GM21390 (cell line): ENCODE data around the gene CRYBG2.
A peak's percentile ranks its signal among the peaks of the same experiment; 100 is the strongest.
"Not testable (repeated sequence)": the region's sequence is repeated elsewhere in the genome, so short reads cannot be mapped to it uniquely, and the experiment has no call there.

ENCODE experiments used
- ATAC-seq: cut with Tn5 transposase; IDR thresholded peaks from one replicate; pipeline ENCODE4 v1.9.1; 2021; ENCODE audit not compliant: unreplicated experiment

Gene CRYBG2

DNA sequence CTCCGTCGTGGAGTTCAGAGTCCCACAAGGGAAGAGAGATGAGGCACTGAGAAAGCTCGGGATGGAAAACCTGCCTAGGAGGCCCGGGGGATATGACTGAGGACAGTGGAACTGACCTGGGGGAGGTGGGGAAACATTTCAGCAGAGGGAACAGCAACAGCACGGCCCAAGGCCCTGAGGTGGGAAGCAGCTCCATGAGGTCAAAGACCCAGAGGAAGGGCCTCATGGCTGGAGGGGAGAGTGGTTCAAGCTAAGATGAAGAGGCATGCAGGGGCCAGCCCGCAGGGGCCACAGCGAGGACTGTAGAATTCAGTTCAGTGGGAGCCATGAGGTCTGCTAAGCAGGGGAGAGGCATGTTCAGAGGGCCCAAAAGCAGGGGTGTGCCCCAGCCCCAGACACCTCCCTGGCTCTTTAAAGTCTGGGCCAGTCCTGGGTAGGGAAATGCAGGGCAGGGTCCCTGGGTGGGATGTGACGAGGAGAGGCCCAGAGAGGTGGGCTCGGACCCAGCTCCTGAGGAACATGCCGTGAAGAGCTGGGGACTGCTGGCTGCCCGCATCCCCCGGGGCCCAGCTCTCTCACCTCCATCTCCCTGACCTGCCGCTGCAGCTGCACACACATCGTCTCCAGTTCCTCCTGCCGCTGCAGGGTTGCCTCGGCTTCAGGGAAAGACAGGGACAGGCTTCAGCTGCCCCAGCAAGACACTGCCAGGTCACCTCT, 57.4 kb downstream of the CRYBG2 start:
- no peak for ATAC-seq

DNA sequence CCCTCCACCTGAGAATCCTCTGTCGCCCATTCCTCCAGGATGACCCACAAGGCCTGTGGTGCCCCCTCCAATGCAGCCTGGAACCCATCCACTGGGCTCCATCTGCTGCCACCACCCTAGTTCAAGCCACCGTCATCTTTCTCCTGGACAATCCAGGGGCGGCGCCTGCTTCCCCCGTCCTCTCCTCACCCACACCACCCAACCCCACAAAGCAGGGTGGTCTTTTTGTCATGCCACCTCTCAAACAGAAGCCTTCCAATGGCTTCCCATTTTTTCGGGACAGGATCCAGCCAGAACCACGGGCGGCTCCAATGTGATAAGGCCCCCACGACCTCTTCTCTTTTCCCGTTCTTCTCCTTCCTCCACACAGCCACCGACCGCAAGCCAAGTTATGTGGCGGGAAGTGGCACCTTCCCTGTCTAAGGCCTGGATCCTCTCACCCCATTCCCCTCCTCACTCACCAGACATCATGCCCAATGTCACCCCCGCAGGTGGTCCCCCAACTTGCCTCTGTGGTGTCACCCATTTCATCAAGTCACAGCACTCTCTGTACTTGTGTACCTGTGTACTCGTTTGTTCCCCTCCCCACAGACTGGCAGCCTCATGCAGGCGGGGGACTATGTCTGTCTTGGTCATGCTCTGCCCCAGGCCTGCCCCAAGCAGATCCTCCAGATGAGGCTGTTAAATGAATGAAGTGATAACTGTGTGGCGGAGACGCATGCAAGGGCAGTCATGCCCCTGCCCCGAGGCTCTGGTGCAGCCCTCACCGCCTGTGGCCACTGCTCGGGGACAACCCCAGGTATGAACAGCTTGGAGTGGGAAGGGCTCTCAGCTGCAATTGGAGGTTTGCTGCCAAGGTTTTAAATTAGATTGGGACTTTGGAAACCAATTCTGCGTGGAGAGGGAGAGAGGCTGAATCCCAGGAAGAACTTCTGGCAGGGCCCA, 58.5 kb downstream of the CRYBG2 start:
- ATAC-seq, result no peak

DNA sequence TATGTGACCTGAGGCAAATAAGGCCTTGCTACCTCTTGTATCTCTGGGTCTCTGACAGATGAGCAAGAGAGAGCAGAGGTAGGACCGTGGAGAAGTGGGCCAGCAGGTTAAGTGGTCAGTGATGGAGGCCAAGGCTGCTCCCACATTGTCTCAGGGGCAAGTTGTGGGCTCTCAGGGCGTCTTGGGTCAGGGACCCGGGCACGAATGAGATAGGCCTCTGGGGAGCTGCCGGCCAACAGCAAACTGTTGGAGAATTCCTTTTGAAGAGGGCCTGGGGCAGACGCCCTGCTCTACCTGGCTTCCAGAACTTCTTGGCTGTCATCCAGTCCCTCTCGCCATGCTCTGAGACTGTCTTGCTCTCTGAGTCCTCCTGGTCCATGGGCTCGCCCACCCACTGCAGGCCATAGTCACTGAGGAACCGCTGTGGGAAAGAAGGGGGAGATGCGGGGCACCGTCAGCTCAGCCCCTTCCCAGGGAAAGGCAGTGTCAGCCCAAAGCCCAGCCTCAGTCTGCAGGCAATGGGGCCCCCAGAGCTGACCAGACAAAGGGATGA, 59.9 kb downstream of the CRYBG2 start:
- ATAC-seq, result no peak

DNA sequence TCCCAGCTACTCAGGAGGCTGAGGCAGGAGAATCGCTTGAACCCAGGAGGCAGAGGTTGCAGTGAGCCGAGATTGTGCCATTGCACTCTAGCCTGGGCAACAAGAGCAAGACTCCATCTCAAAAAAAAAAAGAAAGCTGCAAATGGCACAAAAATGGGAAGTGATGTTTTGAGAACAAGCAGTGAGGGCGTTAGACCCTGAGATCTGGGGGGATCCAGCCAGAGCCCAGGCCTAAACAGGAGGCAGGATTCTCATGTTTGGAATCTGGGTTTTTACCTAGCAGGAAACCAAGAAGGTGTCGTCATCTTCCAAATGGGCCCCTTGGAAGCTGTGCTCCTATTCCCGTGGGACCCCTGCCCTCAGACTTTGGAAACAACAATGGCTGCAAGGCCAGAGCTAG, 61.2 kb downstream of the CRYBG2 start:
- ATAC-seq, result not testable (repeated sequence)

DNA sequence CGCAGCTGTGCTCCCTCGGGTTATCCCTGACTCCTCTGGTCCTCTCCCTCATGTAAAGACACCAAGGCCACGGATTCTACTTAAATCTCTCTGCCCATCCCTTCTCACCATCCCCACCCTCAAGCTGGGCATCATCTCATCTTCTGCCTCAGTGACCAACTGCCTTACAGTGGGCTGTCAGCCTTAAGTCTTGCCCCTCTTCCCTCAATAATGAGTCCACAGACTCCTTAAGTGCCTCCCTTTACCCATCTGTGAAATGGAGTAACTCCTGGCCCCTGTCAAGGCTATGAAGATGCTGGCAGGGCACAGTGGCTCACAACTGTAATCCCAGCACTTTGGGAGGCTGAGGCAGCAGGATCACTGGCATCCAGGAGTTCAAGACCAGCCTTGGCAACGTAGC, 62.0 kb downstream of the CRYBG2 start:
- no peak for ATAC-seq

DNA sequence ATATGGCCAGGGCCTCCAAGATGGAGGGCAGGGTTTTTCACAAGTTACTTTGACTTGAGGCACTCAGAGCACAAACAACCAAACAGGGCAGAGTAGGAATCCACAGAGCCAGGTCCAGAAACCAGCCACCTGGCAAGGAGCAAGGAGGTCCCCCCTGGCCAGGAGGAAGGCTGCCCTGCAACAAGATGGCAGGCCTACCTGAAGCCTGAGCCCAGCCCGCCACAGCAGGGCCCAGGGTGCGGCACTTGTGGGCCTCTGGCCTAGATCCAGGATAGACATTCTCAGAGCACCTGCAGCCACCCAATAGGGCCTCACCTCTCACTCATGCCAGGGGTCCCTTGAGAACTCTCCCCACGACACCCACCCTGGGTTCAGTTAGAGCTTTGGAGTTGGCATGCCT, 62.5 kb downstream of the CRYBG2 start:
- ATAC-seq, result no peak

DNA sequence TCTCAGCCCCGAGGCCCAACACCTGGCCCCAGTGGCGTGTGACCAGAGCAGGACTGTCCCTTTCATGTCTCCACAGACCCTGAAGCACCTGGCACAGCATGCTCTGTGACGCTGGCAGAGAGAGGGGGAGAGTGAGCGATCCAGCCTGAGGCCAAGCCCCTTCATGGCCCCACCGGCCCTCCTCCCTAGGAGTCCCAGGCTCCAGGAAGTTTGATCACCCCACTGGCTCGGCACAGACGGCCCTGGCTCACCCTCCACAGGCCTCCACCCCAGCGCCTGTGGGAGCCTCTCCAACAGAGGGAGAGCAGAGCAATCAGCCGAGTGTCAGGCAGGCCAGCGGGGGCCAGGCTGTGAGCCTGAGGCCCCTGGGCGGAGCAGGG, 63.1 kb downstream of the CRYBG2 start:
- ATAC-seq, result no peak

DNA sequence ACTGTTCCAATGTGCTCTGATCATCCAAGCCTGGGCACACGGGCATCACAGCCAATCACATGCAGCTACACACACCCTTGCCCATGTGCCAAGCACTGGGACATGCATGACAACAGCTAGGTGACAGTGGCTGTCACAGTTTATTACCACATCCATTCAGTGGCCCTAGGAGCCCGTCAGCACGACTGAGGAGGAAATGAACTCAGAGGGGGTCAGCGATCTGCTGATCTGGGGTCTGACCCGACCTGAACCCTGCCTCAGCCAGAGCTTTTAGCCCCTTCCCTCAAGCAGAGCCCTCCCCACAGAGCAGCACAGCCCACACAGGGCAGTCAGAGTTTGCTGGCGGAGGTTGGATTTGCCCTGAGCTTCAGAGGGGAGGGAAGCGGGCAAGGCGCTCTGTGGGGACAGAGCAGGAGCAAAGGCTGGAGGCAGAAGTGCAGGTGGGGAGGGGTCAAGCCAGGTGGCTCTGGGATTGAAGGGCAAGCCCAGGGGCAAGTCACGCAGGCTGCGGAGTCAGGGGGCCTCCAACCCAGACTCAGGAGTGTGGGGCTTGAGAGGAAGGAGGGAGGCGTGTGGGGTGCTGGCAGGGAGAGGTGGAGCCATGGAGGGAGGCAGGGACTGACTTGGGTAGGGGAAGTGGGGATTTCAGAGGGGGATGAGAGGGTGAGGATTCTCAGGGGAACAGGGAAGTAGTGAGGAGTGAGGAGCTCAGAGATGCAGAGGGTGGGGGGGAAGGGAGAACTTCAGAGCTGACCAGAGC, 63.6 kb downstream of the CRYBG2 start:
- no peak for ATAC-seq

DNA sequence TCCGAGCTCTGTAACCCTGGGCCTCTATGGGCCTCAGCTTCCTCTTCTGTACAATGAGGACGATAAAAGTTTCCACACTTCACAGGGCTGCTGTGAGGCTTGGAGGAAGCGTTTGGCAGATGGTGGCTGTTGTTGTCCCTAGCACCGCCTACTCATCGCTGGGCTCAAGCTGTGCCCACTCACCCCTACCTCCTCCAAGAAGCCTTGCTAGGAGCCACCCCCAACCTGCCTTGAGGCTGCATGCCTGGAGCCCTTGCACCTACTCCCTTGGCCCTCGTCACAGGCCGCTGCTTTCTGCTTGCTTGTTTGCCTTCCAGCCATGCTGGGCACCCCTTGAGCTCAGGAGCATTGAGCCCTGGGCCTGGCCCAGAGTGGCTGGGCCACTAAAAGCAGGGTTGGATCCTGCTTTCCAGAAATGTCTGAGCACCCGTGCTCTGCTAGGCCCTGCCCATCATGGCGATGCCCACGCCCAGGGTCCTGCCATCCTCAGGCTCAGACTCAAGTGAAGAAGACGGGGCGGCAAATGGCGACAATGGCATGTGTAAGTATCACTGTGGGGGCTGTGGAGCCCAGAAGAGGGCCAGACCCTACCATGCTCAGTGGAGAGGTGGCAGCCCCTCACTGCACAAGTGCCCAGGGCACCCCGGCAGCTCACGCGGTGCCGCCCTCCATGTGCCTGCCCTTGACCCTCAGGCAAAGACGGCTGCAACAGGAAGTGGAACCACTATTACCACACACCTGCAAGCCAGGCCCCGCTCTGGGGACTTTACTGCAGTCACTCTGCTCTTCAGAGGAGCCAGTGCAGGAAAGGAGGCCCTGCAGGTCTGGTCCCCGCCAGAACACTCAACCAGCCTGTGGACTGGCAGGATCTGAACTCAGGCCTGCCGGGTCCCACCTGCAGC, 64.5 kb downstream of the CRYBG2 start:
- no peak for ATAC-seq

DNA sequence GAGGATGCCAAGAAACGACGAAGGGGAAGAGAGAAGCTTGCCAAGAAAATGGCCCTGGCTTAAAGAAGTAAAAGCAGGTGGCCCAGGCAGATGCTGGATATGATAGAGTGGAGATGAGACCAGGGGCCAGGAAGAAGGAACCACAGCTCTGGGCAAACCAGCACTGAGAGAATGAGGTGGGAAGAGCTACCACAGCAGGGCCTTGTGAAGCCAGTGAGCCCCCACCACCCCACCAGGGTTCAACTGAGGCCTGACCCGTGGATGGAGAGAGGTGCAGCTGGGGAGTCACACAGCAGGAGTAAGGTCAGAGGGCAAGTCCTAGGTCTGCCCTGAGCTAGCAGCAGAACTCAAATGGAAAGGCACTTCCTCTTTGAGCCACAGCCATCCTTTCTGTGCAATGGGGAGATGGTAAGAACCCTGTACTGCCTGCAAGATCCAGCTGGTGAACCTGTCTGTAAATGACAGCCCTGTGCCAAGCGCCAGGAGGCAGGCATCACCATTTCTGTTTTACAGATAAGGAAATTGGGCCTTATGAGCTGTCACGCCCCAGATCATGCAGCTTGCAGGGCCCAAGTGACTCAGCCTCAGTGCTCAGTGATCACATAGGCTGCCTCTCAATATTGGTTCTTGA, 65.5 kb downstream of the CRYBG2 start:
- ATAC-seq, result no peak

DNA sequence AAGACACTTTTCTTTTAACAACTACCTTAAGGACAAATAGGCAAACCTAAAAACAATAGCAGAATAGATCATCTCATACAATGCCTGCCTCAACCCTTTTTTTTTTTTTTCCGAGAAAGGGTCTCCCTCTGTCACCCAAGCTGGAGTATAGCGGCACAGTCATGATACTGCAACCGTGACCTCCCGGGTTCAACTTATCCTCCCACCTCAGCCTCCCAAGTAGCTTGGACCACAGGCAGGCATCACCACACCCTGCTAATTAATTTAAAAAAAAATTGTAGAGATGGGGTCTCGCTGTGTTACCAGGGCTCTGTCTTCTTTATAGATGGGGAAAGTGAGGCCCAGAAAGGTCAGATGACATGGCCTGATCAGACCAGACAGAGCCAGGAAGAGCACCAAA, 66.1 kb downstream of the CRYBG2 start:
- no peak for ATAC-seq

DNA sequence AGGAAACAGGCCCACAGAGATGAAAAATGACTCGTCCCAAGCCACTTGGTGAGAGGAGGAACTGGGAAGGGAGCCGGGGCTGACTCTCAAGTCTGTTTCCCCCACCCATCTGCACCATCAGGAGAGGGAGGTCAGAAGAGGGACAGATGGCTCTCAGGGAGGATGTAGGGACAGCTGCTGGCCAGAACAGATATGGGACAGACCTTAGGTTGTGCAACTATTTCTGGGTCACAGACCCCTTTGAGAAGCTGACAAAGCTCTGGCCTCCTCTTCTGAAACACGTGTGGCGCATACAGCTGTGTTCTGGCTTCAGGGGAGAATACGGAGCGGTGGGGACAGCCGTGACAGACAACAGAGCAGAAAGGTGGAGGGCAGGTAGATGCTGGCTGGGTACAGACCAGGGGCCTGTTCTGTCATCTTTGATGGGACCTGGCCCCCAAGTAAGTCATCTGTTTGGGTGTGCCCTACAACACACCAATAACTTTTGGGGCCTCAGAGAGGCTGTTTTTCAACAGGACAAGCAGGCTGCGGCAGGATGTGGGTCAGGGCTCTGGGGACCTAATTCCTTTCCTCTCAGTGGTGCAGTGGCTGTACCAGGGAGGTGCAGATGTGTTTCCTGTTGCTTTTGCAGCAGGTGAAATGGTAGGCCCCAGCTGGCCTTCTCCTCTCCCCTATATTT, 66.8 kb downstream of the CRYBG2 start:
- peak; percentile 41 for ATAC-seq

DNA sequence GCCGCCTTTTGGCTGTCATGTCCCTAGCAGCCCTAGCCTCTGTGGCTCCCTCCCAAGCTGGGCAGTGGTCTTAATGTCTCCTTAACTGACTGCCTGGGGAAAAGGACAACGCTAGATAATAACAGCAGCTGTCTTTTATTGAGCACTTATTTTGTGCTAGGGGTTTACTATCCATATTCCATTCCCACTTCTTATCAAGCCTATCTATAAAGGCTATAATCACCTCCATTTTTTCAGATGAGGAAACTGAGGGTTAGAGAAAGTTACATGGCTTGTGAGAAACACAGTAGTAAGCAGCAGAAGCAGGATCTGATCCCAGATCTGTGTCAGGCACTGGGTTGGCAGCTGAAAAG, 67.9 kb downstream of the CRYBG2 start:
- ATAC-seq, result no peak

DNA sequence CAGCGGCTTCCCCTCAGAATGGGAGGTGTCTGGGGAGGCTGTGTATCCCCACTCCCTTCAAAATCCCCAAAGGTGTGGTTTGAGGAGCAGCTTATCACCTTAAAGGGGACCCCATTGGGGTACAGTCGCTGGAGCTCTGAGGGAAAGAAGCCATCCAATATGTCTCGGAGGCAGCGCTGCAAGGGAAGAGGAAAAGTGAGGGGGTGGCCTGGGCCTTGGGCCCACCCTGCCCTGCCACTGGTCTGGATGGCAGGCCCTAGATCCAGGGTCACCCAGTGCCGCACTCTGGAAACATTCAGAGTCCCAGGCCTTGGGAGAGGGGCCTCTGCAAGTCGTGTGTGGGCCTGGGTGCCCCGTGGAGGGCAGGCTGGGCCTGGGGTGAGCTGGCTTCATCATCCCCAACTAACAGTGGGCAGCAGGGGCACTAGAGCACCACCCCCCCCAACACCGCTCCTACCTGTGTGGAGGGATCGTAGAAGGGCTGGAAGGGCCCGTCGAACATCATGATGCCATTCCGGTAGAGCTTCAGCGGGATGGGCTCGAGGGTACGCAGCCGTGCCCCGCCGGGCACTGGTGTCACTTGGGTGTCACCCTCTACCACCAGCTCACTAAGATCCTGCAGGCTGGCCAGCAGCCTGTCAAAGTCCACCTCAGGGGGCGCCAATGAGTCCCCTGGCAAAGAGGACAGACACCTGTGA, 68.4 kb downstream of the CRYBG2 start:
- ATAC-seq, result no peak

DNA sequence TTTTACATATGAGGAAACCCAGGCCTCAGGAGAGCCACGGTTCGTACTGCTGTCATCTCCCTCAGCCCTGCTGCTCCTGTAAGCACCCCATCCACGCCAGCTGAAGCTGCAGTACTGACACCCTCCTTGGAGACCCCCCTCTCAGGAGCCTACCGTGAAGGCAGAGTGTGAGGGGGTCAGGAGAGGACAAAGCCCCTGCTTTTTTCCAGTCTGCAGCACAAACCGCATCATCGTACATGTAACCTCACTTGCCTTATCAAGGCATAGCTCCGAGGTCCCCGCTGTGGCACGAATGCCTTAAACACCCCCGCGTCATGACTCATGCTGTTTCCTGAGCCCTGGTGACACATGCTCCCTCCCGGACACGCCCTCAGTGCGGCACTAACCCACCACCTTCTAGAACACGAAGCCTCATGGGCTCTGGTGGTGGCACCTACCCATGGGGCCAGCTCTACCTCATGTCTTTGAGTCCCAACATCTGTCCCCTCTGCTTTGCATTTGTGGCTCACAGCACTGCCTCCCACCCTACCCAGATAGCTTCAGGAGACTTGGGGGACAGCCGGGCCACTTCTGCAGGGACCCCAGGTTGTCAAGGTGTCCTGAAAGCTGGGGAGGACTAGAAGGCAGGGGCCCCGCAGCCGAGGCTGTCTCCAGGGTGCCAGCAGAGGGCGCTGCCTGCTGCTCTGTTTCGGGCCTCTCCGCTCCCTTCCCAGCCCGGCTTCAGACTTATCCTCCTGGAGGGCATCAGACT, 69.2 kb downstream of the CRYBG2 start:
- ATAC-seq, result no peak

DNA sequence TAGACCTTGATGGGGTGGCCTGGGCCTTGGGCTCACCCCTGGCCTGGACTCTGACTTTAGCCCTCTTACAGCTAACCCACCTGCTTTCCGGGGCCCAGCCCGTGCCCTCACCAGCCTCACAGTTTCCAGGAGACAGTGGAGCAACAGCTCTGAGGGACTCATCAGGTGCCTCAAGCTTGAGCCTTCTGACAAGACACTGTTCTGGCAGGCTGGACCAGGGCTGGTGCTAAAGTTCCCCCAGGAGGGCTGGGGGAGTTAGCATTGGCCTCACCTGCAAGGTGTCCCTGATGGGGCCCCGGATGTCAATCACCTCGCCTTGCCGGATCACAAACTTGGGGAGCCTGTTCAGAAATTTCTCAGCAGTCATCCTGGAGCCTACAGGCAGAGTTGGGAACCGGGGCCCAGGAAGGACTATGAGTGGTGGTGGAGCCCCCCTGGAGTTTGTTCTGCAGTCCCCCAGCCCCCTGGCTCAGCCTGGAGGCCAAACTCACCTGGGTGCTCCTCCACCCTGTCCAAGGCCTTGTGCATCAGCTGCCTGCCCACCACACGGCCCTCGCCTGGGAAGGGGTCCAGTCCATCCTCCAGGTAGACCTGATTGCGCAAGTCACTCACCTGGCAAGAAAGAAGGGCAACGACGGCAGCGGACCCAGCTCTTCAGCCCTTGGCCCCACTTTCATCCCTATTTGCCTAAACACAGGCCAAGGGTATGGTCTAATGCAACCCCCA, 69.9 kb downstream of the CRYBG2 start:
- ATAC-seq, result no peak

DNA sequence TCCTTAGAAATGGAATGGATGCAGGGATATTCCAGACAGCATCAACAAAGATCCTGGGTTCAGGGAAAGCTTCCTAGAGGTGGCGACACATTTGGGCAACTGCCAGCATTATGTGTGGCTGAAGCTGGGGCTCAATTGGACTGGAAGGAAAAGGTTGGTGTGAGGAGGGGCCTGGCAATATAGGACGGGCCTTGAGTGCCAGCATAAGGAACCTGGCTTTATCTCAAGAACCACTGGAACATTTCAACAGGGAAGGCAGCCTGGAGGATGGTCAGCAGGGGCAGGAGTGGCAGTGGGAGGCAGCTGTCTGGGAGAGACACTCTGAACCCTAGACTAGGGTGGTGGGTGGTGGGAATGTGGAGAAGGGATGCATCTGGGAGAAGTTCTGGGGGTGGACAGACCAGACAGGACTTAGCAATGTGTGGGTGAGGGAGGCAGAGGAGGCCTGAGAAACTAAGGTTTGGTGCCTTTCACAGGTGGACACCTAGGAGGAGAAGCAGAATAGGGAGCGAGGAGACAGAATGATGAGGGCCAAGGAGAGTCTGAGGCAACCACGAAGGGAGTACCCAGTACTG, 70.6 kb downstream of the CRYBG2 start:
- ATAC-seq, result no peak
